Measurements from ENCODE around the gene ABCC12.

ABCC12 gene

DNA sequence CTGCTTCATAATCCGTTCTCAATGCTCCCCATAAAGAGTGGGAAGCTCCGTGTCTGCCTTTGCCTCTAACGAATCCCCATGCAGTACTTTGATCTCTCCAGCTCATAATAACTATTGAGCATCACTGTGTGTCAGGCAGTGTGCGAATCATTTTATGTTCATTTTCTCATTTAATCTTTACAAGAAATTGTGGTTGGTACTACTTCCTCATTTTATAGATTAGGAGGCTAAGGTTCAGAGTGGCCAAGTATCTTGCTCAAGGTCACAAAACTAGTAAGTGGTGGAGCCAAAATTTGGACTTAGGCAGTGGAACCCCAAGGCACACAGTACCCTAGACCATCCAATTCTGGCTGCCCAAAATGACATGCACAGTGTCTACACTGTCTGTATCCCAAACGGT, 44.8 kb downstream of the ABCC12 start:
- Histone ChIP-seq H3K27ac (no peak overlapping the region), H3K4me3 (no peak overlapping the region)

- no peak overlapping the region for H3K27ac ChIP-seq
- H3K4me3 ChIP-seq: no peak overlapping the region
These were observed 45.8 kb downstream of the ABCC12 start for GRCh38 chr16:48110000-48110399.

GRCh38 chr16:48109475-48109874, 46.3 kb downstream of the ABCC12 start:
- Histone ChIP-seq H3K27ac (no peak overlapping the region), H3K4me3 (no peak overlapping the region)

DNA sequence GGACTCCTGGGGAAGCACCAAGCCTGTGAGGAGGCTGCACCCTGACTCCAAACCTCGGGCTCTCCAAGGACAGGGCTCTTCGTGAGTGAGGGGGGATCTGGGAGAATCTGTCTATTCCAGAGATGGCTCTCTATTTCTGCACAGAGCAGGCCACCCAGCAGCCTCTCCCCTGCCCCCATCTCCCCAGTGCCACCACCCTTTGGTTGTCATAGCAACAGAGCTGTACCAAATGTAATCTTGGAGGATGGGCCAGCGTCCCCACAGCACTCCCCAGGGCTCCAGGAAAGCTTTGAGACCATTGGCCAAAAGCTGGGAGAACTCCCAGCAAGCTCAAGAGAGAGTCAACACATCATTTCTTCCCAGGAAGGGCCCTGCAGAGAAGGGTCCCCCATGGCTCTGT, 49.3 kb downstream of the ABCC12 start:
- H3K4me3 ChIP-seq: no peak overlapping the region
- H3K27ac ChIP-seq: no peak overlapping the region

Measured in skin epidermis (tissue), 12 donors.